HepG2 (cell line): ENCODE data around the gene LRR1. TPM values are rescaled to one million over a fixed set of nuclear protein-coding genes. Genes with fewer than 3 reads are reported as not detected.

Experiments used
- ATAC-seq: fragments of 200-7000 bp; cut with Tn5 transposase; 3 replicates; pipeline ENCODE4 v1.9.1; 2020; ENCODE audit warnings: mild to moderate bottlenecking, moderate library complexity
- BruUV-seq: library from RNA; stranded (reverse); fragments of 400-500 nt; replicated peaks from 2 replicates; lab custom pipeline; 2021; lab: Mats Ljungman, UMichigan
- CTCF ChIA-PET: fragments of 300-600 bp; formaldehyde crosslinking; extraction: SDS; loops from one replicate; lab custom pipeline; 2021; ENCODE audit warnings: low total read pairs, inconsistent platforms, low intra/inter-chr PET ratio; lab: Yijun Ruan, JAX
- POLR2A ChIA-PET: fragments of 350-600 bp; sonication (Branson Sonifier 250); formaldehyde crosslinking; loops from one replicate; lab custom pipeline; 2020; ENCODE audit warnings: antibody characterized with exemption, inconsistent platforms; lab: Yijun Ruan, JAX
- DNase-seq: peaks from one replicate; pipeline ENCODE4 v3.0.0-alpha.2; 2015; ENCODE audit warnings: low spot score
- FAIRE-seq: peaks from 3 replicates; lab custom pipeline; 2011; peaks lifted over from hg19 to GRCh38; lab: Jason Lieb, UNC
- H2AFZ ChIP-seq: one replicate; pipeline ENCODE4 v1.6.1; 2011; ENCODE audit warnings: low read length, inconsistent platforms
- H3K27ac ChIP-seq: fragments of 300-600 bp; 3 replicates; pipeline ENCODE4 v1.8.0; 2011; ENCODE audit warnings: mixed run types, mild to moderate bottlenecking, mixed read lengths, low read length, inconsistent platforms; ENCODE audit not compliant: insufficient read depth; ENCODE audit errors: extremely low read length
- H3K27me3 ChIP-seq, 2 experiments: fragments of 200-600 bp in 1 of 2; 2 replicates in 1 of 2; 3 replicates in 1 of 2; pipeline versions ENCODE4 v1.6.0 to v1.8.0; 2011; ENCODE audit warnings: low read length in 2 of 2, mild to moderate bottlenecking in 2 of 2, moderate library complexity in 2 of 2, inconsistent platforms in 1 of 2; ENCODE audit not compliant: insufficient read depth in 2 of 2, control insufficient read depth in 1 of 2
- H3K36me3 ChIP-seq, 2 experiments: fragments of 200-600 bp in 1 of 2; replicated peaks in 1 of 2; 2 replicates in 1 of 2; 3 replicates in 1 of 2; pipeline versions ENCODE4 v1.5.1 to v1.8.0; 2011; ENCODE audit warnings: low read length in 2 of 2, inconsistent platforms in 1 of 2; ENCODE audit not compliant: insufficient read depth in 2 of 2, control insufficient read depth in 1 of 2
- H3K4me1 ChIP-seq: 2 replicates; pipeline ENCODE4 v1.5.1; 2012; ENCODE audit warnings: low read length, inconsistent platforms; ENCODE audit not compliant: insufficient read depth
- H3K4me2 ChIP-seq: 2 replicates; pipeline ENCODE4 v1.6.0; 2011; ENCODE audit warnings: low read depth, low read length, inconsistent platforms
- H3K4me3 ChIP-seq, 3 experiments: fragments of 200-600 bp in 1 of 3; sonication (generic), shearing (Covaris generic) in 1 of 3; replicated peaks in 1 of 3; 2 replicates each; pipeline ENCODE4 v1.5.1; 2011 to 2016; ENCODE audit warnings: low read length in 3 of 3, inconsistent platforms in 2 of 3, low read depth in 2 of 3, mild to moderate bottlenecking in 2 of 3, control low read depth in 1 of 3, mixed read lengths in 1 of 3; ENCODE audit not compliant: insufficient read depth in 1 of 3
- H3K79me2 ChIP-seq: one replicate; pipeline ENCODE4 v1.6.1; 2011; ENCODE audit warnings: low read length, inconsistent platforms; ENCODE audit not compliant: insufficient read depth
- H3K9ac ChIP-seq: 2 replicates; pipeline ENCODE4 v1.6.0; 2011; ENCODE audit warnings: mild to moderate bottlenecking, low read depth, low read length, inconsistent platforms; ENCODE audit not compliant: insufficient read depth
- H3K9me3 ChIP-seq: 2 replicates; pipeline ENCODE4 v1.5.1; 2012; ENCODE audit warnings: mild to moderate bottlenecking, low read length
- H4K20me1 ChIP-seq: 2 replicates; pipeline ENCODE4 v1.6.0; 2011; ENCODE audit warnings: inconsistent platforms, mild to moderate bottlenecking, low read length, moderate library complexity; ENCODE audit not compliant: insufficient read depth
- FOXC1 ChIP-seq: sonication (generic); formaldehyde crosslinking; IDR thresholded peaks from 2 replicates; pipeline ENCODE4 v1.8.0; 2022; ENCODE audit warnings: mild to moderate bottlenecking, missing genetic modification reagents, borderline replicate concordance
- HCFC1 ChIP-seq: fragments of 150-350 bp; IDR thresholded peaks from 2 replicates; pipeline ENCODE4 v1.6.1; 2014; ENCODE audit warnings: low read depth, low read length
- HOXD1 ChIP-seq: sonication (generic); formaldehyde crosslinking; IDR thresholded peaks from 2 replicates; pipeline ENCODE4 v1.5.0; 2020; ENCODE audit warnings: missing genetic modification reagents
- PHF21A ChIP-seq: sonication (generic); formaldehyde crosslinking; IDR thresholded peaks from 2 replicates; pipeline ENCODE4 v1.5.0; 2020; ENCODE audit warnings: mild to moderate bottlenecking, missing genetic modification reagents
- PRPF4 ChIP-seq: fragments of 200-400 bp; formaldehyde crosslinking; IDR thresholded peaks from 2 replicates; pipeline ENCODE4 v1.6.1; 2016; ENCODE audit warnings: low read length, low read depth; ENCODE audit not compliant: poor library complexity, severe bottlenecking
- TBL1XR1 ChIP-seq: fragments of 150-350 bp; IDR thresholded peaks from 2 replicates; pipeline ENCODE4 v1.6.1; 2014; ENCODE audit warnings: borderline replicate concordance, low read length; ENCODE audit not compliant: partially characterized antibody
- TGIF2 ChIP-seq: IDR thresholded peaks from 2 replicates; pipeline ENCODE4 v1.6.1; 2016; ENCODE audit warnings: control low read depth, missing compliant biosample characterization
- ZNF331 ChIP-seq: sonication (generic); formaldehyde crosslinking; IDR thresholded peaks from 2 replicates; pipeline ENCODE4 v1.4.0; 2020; ENCODE audit warnings: missing genetic modification reagents
- ZNF598 ChIP-seq: sonication (generic); formaldehyde crosslinking; IDR thresholded peaks from 2 replicates; pipeline ENCODE4 v1.5.1; 2020; ENCODE audit warnings: mild to moderate bottlenecking, missing genetic modification reagents, borderline replicate concordance
- WGBS: methylation state at CpG from one replicate; pipeline ENCODE4 v1.1.6; 2017; ENCODE audit warnings: low lambda C conversion rate; 5-methylcytosine and 5-hydroxymethylcytosine counted together
- in situ Hi-C: cut with HindIII; loops from 2 replicates; pipeline ENCODE4 v1.10.0; 2017; ENCODE audit warnings: low pct_unique_long_range_greater_than_20kb; ENCODE audit not compliant: extremely low pct_ligation_motif_present
- intact Hi-C: fragments of 100-400 bp; cut with micrococcal nuclease; formaldehyde crosslinking; loops from one replicate; pipeline ENCODE4 v1.10.0; 2022; ENCODE audit not compliant: unreplicated experiment
- polyA plus RNA-seq, 8 experiments: library from polyadenylated mRNA; depleted of rRNA in 3 of 8; stranded (reverse) in 7 of 8; unstranded in 1 of 8; fragments of >200 nt; fragmentation: Illumina TruSeq in 4 of 8; extraction: Trizol in 4 of 8; gene quantifications; 2 replicates each; pipeline versions ENCODE4 v1.2.1 to v1.2.3, GENCODE V29; 2011 to 2016; ENCODE audit warnings: low read depth in 4 of 8, missing spikeins in 1 of 8, mixed read lengths in 1 of 8; ENCODE audit not compliant: insufficient read depth in 1 of 8
- total RNA-seq, 5 experiments: library from RNA; depleted of rRNA; stranded (reverse); fragments of >200 nt; fragmentation: Illumina TruSeq; extraction: Trizol; gene quantifications; 2 replicates each; pipeline ENCODE4 v1.2.3, GENCODE V29; 2016; ENCODE audit warnings: low read depth in 1 of 5
- TF ChIP-seq, protein P1 (sequence below): sonication (generic); formaldehyde crosslinking; IDR thresholded peaks from 2 replicates; pipeline ENCODE4 v1.5.0; 2020; ENCODE audit warnings: missing genetic modification reagents
- TF ChIP-seq, protein P2 (sequence below): sonication (generic); formaldehyde crosslinking; IDR thresholded peaks from 2 replicates; pipeline ENCODE4 v1.4.0; 2020; ENCODE audit warnings: missing genetic modification reagents

Gene LRR1
- total and polyA plus RNA-seq, 2 of the 13 experiments (the other 11 are each of a cell fraction or from before 2014, with no cell fraction given), result 7.0 to 36.2 TPM

DNA sequence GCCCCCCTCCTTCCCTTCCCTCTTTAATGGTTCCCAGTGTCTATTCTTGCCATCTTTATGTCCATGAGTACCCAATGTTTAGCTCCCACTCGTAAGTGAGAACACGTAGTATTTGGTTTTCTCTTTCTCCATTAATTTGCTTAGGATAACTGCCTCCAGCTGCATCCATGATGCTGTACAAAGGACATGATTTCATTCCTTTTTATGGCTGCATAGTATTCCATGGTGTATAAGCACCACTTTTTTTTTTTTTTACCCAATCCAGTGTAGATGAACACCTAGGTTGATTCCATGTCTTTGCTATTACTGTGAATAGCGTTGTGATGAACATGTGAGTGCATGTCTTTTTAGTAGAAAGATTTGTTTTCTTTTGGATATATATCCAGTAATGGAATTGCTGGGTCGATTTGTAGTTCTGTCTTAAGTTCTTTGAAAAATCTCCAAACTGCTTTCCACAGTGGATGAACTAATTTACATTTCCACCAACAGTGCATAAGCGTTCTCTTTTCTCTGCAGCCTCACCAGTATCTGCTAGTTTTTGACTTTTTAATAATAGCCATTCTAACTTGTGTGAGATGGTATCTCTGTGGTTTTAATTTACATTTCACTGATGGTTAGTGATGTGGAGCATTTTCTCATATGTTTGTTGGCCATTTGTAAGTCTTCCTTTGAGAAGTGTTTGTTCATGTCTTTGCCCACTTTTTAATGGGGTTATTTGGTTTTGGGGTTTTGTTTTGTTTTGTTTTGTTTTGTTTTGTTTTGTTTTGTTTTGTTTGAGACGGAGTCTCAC is 38.6 kb upstream of the LRR1 start:
- H3K36me3 ChIP-seq, result no peaks in the 10 kb centered on the region
- intact Hi-C loops, result no loop called here
- H4K20me1 ChIP-seq, result no peaks in the 10 kb centered on the region
- ChIA-PET POLR2A (no interaction called here), CTCF (no interaction called here)
- H3K4me2 ChIP-seq, result no peak overlapping the region
- in situ Hi-C loops, result no loop called here
- H3K4me3 ChIP-seq, result no peak overlapping the region
- BruUV-seq, result no TSS peak
- H3K27ac ChIP-seq, result no peak overlapping the region
- TF ChIP-seq TGIF2 (no peak), HCFC1 (no peak), ZNF331 (CRISPR knock-in tag) (no peak)
- TF ChIP-seq, all 625 proteins: peak for 0
- no peak for DNase-seq
- peaks cover 6% of the 10 kb centered on the region for H3K4me1 ChIP-seq
- H2AFZ ChIP-seq, result no peak overlapping the region
- no peak for FAIRE-seq
- 53% methylated on average over 6 of the region's 6 CpGs for WGBS
- ATAC-seq, result no peak
- H3K9me3 ChIP-seq, result no peaks in the 10 kb centered on the region
- no peaks in the 10 kb centered on the region; a peak in 1 of 5 replicates for H3K27me3 ChIP-seq
- H3K9ac ChIP-seq, result no peak overlapping the region
- no peaks in the 10 kb centered on the region for H3K79me2 ChIP-seq

DNA sequence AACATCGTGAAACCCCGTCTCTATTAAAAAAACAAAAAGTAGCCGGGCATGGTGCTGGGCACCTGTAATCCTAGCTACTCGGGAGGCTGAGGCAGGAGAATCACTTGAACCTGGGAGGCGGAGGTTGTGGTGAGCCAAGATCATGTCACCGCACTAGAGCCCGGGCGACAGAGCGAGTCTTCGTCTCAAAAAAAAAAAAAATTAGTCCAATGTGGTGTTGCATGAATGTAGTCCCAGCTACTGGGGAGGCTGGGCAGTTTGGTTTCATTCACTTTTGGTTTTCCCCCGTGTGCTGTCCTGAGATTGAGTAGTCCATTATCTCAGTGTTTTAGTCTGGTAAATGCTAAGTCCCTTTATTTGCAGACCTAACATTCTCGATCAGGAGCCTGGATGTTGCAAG is 32.0 kb upstream of the LRR1 start:
- Histone ChIP-seq H4K20me1 (no peaks in the 10 kb centered on the region; the same call in 1 of the 2 replicates), H3K79me2 (no peaks in the 10 kb centered on the region), H3K27ac (no peak overlapping the region), H3K4me1 (no peaks in the 10 kb centered on the region), H3K4me3 (no peak overlapping the region), H3K9ac (no peak overlapping the region), H3K36me3 (no peaks in the 10 kb centered on the region), H3K4me2 (0 out of 2 replicates have a peak overlapping the region, but pooled peaks have one; percentile 13), H2AFZ (no peak overlapping the region), H3K27me3 (no peaks in the 10 kb centered on the region), H3K9me3 (no peaks in the 10 kb centered on the region)
- ATAC-seq (peak; percentile 62), FAIRE-seq (no peak), DNase-seq (no peak)
- CTCF ChIA-PET, result no interaction called here
- POLR2A ChIA-PET, result no interaction called here
- in situ Hi-C loops (no loop called here), intact Hi-C loops (no loop called here)
- no TSS peak for BruUV-seq
- WGBS, result 47% methylated on average over 12 of the region's 12 CpGs
- TF ChIP-seq ZNF598 (CRISPR knock-in tag) (no peak), HOXD1 (no peak), PHF21A (no peak), FOXC1 (CRISPR knock-in tag) (no peak), TBL1XR1 (no peak), PRPF4 (no peak)
- TF ChIP-seq, protein P1, sequence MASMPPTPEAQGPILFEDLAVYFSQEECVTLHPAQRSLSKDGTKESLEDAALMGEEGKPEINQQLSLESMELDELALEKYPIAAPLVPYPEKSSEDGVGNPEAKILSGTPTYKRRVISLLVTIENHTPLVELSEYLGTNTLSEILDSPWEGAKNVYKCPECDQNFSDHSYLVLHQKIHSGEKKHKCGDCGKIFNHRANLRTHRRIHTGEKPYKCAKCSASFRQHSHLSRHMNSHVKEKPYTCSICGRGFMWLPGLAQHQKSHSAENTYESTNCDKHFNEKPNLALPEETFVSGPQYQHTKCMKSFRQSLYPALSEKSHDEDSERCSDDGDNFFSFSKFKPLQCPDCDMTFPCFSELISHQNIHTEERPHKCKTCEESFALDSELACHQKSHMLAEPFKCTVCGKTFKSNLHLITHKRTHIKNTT (CRISPR knock-in tag), result no peak
- TF ChIP-seq, protein P2, sequence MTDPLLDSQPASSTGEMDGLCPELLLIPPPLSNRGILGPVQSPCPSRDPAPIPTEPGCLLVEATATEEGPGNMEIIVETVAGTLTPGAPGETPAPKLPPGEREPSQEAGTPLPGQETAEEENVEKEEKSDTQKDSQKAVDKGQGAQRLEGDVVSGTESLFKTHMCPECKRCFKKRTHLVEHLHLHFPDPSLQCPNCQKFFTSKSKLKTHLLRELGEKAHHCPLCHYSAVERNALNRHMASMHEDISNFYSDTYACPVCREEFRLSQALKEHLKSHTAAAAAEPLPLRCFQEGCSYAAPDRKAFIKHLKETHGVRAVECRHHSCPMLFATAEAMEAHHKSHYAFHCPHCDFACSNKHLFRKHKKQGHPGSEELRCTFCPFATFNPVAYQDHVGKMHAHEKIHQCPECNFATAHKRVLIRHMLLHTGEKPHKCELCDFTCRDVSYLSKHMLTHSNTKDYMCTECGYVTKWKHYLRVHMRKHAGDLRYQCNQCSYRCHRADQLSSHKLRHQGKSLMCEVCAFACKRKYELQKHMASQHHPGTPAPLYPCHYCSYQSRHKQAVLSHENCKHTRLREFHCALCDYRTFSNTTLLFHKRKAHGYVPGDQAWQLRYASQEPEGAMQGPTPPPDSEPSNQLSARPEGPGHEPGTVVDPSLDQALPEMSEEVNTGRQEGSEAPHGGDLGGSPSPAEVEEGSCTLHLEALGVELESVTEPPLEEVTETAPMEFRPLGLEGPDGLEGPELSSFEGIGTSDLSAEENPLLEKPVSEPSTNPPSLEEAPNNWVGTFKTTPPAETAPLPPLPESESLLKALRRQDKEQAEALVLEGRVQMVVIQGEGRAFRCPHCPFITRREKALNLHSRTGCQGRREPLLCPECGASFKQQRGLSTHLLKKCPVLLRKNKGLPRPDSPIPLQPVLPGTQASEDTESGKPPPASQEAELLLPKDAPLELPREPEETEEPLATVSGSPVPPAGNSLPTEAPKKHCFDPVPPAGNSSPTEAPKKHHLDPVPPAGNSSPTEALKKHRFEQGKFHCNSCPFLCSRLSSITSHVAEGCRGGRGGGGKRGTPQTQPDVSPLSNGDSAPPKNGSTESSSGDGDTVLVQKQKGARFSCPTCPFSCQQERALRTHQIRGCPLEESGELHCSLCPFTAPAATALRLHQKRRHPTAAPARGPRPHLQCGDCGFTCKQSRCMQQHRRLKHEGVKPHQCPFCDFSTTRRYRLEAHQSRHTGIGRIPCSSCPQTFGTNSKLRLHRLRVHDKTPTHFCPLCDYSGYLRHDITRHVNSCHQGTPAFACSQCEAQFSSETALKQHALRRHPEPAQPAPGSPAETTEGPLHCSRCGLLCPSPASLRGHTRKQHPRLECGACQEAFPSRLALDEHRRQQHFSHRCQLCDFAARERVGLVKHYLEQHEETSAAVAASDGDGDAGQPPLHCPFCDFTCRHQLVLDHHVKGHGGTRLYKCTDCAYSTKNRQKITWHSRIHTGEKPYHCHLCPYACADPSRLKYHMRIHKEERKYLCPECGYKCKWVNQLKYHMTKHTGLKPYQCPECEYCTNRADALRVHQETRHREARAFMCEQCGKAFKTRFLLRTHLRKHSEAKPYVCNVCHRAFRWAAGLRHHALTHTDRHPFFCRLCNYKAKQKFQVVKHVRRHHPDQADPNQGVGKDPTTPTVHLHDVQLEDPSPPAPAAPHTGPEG (CRISPR knock-in tag), result no peak
